Activated T-cell treated with anti-CD3 and anti-CD28 coated beads, Interleukin-2, amount 50 U/mL, for 72 hours (primary cell): Measurements from ENCODE around the gene FBXL14. TPM values are rescaled to one million over a fixed set of nuclear protein-coding genes. Genes with fewer than 3 reads are reported as not detected.

Source experiments
- ATAC-seq, 2 donors: fragments of 150-1000 bp; cut with Tn5 transposase; replicated peaks in 1 of 2; 2 replicates each; pipeline ENCODE4 v1.10.0; 2021; ENCODE audit warnings: moderate library complexity in 2 of 2, mild to moderate bottlenecking in 1 of 2
- DNase-seq, 2 donors: peaks; one replicate each; pipeline ENCODE4 v3.0.0; 2021 to 2022; ENCODE audit warnings: mixed read lengths in 1 of 2
- H3K27ac Mint-ChIP-seq: one replicate; pipeline ENCODE4 v1.8.0; 2022; ENCODE audit warnings: mild to moderate bottlenecking, moderate library complexity, mixed read lengths
- H3K27me3 Mint-ChIP-seq: one replicate; pipeline ENCODE4 v1.8.0; 2022; ENCODE audit warnings: low read depth, mixed read lengths
- H3K36me3 Mint-ChIP-seq, 2 donors: one replicate each; pipeline ENCODE4 v1.8.0; 2022; ENCODE audit warnings: mixed read lengths in 2 of 2, mild to moderate bottlenecking in 1 of 2; ENCODE audit not compliant: insufficient read depth in 2 of 2
- H3K4me1 Mint-ChIP-seq: one replicate; pipeline ENCODE4 v1.8.0; 2022; ENCODE audit warnings: low read depth, mixed read lengths
- H3K4me3 Mint-ChIP-seq, 2 donors: one replicate each; pipeline ENCODE4 v1.8.0; 2022; ENCODE audit warnings: mild to moderate bottlenecking in 2 of 2, mixed read lengths in 2 of 2, moderate library complexity in 2 of 2
- H3K9me3 Mint-ChIP-seq, 2 donors: one replicate each; pipeline ENCODE4 v1.8.0; 2022; ENCODE audit warnings: mixed read lengths in 2 of 2
- total RNA-seq, 2 donors: library from RNA; stranded (reverse); gene quantifications; one replicate each; pipeline ENCODE4 v1.2.3, GENCODE V29; 2022

The FBXL14 gene
- total RNA-seq, 2 donors from 2014 or later = 18.1 to 19.9 TPM

DNA sequence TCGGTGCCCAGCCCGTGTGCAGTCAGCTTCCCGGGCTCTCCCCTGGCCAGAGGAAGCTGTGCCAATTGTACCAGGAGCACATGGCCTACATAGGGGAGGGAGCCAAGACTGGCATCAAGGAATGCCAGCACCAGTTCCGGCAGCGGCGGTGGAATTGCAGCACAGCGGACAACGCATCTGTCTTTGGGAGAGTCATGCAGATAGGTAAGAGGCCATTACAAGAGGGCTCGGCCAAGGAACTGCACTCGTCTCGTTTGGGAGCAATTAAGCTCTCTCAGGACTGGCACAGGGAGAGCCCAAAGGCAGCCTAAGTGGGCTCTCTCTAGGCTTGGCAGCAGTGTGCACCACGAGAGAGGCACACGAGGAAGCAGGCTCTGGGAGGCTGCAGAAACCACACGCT is 38.3 kb upstream of the FBXL14 start:
- Mint-ChIP-seq H3K27ac (no peak overlapping the region), H3K4me3 (no peak overlapping the region), H3K4me1 (peaks cover 19% of the 10 kb centered on the region), H3K9me3 (no peaks in the 10 kb centered on the region), H3K27me3 (peaks cover 67% of the 10 kb centered on the region), H3K36me3 (no peaks in the 10 kb centered on the region)
- DNase-seq (no peak), ATAC-seq (no peak)

DNA sequence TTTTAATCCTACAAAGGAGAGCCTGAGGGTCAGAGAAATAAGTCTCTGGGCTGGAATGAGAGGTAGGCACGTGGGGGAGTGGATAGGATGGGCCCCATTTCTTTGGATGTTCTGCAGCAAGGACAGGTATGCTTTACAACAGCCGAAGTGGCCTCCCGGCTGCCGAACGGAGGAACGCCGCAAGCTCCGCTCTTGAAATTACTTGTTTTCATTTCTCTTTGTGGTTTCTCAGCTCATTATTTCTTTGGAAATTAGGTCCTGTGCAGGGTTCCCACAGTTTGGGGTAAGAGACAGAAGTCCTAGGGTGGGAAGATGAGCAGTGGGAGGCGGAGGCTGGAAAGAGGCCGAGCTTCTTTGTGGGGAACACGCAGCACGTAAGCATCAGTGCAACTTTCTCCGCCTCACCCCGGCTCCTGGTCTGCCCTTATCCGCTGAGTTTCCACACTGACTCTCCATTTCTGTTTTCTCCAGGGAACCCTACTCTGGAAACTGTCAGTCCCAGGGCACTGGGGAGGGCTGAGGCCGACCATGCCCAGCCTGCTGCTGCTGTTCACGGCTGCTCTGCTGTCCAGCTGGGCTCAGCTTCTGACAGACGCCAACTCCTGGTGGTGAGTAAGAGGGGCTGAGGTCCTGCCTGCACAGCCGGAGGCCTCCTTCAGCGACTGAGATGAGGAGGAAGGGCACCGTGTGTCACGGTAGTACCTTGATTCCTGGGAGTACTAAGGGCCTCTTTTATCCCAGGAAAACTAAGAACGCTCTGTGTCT is 36.6 kb upstream of the FBXL14 start:
- Mint-ChIP-seq H3K9me3 (no peaks in the 10 kb centered on the region), H3K36me3 (no peaks in the 10 kb centered on the region), H3K27ac (no peak overlapping the region), H3K27me3 (peaks cover 67% of the 10 kb centered on the region), H3K4me1 (peaks cover 19% of the 10 kb centered on the region), H3K4me3 (peak overlapping the region; percentile 56 to 62)
- DNase-seq (no peak), ATAC-seq (no peak)

DNA sequence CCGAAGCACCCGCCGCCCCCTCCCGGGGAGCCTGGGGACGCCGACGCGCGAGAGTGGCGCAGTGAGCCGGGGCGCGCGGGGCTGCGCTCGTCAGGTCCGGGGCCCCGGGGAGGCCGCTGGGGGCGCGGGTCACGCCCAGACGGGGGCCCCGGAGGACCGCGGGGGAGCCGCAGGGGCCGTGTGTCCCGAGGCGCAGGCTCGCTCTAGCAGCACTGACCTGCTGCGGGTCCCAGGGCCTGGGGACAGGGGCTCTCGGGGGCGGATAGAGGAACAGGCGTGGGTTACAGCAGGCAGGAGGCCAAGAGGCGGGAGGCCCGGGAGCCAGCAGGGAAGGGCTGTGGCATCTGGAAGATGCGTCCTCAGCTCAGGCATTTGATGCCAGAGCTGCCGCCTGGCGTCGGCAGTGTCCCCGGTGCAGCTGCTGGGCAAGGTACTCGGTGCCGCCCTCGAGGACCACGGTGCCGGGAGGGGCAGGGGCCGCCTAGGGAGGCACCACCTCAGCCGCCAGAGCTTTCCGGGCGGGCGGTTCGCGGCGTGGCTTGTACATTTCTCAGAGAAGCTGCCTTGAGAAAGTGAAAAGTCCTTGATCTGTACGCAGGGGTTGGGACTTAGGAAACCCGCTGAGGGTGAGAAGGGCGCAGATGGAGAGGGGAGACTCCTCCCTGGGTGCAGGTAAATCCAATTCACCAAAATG is 35.9 kb upstream of the FBXL14 start:
- DNase-seq = peak; percentile 39
- Mint-ChIP-seq H3K9me3 (no peaks in the 10 kb centered on the region), H3K4me3 (peak overlapping the region; percentile 56 to 62), H3K27ac (no peak overlapping the region), H3K27me3 (peaks cover 67% of the 10 kb centered on the region), H3K4me1 (peaks cover 19% of the 10 kb centered on the region), H3K36me3 (no peaks in the 10 kb centered on the region)
- peak; percentile 73 to 76 for ATAC-seq

DNA sequence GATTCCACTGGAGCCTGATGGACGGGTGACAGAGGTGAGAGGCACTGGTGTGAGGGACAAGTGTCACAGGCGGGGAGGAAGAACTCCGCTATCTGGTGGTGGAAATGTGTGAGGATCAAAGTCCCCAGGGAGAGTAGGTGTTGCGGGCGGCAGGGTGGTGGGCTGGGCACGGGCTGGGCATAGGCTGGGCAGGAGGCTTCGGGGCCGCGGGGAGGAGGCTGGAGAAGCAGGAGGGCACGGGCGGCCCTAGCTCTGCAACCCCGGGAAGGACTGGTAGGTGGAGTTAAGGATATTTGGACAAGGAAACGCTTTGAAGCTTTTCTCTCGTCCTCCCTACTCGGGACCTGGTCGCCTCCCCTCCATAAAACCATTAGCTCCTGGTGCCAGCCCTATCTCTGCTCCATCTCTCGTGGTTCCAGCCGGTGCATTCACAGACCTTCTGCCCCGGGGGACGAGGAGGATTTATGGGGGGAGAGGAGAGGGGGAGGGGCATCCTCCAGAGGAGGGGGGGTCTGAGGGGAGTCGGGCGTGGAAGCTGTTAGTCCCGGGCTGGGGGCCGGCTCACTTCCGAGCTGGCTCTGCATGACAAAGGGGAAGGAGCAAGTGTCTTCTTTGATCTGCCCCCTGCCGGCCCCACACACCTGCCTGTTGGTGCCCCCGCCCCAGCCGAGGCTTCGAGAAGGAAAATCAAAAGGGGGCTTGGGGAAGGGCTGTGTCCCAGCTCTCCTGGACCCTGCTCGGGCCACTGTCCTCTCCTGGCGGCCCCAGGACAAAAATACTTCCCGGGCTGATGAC is 35.2 kb upstream of the FBXL14 start:
- Mint-ChIP-seq H3K9me3 (no peaks in the 10 kb centered on the region), H3K36me3 (no peaks in the 10 kb centered on the region), H3K4me1 (peaks cover 19% of the 10 kb centered on the region), H3K27ac (no peak overlapping the region), H3K27me3 (peaks cover 60% of the 10 kb centered on the region), H3K4me3 (peak overlapping the region; percentile 56 to 62)
- DNase-seq = peak in 1 of 2 donors; percentile 25
- peak; percentile 43 to 50 for ATAC-seq

DNA sequence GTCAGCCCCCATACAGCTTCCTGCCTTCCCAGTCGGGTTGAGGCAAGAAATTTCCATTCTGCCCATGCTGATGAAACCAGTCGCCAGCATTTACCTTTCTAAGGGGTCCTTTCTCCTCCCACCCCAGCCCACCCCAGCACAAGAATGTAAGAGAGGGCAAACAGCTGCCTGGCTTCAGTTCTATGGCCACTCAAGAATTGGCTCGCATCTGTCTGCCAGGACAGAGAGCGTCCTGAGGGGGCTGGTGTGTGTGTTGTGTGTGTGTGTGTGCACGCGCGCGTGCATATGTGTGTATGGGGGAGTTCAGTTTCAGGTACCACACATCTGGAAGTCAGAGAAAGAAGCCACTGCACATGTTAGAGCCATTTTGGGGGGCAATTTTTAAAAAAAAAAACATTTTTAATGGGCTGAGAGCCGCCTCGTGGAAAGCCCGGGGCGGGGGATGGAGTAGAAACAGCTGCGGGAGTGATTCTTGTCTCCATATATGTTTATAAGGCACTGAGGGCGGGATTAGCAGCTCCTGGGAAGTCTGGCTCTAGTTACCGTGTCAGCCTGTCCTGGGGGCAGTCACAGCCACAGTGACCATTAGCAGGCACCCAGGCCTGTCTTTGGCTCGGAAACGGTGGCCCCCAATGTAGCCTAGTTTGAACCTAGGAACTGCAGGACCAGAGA is 34.4 kb upstream of the FBXL14 start, which contains the start of gene WNT5B:
Gene WNT5B, plus strand, starts transcription at position 566 of the 672 bp plus-strand sequence. CDS start 2,124 bp downstream, outside the sequence.
- Mint-ChIP-seq H3K27ac (no peak within 1 kb of the TSS), H3K9me3 (no peaks in the 10 kb centered on the region), H3K4me1 (peaks cover 19% of the 10 kb centered on the region), H3K4me3 (peak within 1 kb of the TSS; percentile 56 to 62), H3K36me3 (no peaks in the 10 kb centered on the region), H3K27me3 (peaks cover 53% of the 10 kb centered on the region)
- ATAC-seq (no peak), DNase-seq (no peak)

DNA sequence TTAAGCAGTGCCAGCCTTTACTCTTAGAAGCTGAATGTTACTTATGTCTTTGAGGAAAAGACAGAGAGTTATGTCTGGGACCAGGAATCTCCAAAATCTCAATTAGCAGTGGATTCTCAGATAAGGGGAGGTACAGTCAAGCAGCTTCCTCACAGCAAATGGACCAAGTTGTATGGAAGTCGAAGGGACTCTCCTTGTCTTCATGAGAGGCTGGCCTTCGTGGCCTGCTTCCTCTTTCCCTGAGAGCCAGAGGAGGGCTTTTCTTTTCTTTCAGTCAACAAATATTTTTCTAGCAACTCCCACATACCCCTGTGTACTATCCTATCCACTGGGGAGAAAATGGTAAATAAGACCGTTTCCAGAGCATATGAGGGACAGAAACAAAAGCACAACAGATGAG is 28.0 kb upstream of the FBXL14 start:
- no peaks in the 10 kb centered on the region for H3K36me3 Mint-ChIP-seq
- ATAC-seq = no peak
- no peak overlapping the region for H3K4me3 Mint-ChIP-seq

DNA sequence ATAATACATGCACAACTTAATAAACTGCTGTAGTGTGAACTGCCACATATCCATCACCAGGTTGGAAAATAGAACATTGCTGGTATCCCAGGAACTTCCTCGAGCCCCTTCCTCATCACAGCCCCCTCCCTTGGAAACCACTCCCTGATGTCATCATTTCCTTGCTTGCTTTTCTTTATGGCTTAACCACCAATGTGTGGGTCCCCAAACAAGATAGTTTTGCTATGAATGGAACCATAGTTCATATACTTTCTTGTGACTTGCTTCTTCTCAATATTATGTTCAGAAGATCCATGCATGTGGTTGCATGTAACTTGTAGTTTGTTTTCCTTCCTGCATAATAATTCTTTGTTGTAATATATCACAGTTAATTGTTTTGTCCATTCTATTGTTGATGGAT is 25.7 kb upstream of the FBXL14 start:
- Mint-ChIP-seq H3K36me3 (no peaks in the 10 kb centered on the region), H3K4me3 (peak overlapping the region in 1 of 2 donors; percentile 34), H3K27ac (no peak overlapping the region), H3K27me3 (peaks cover 20% of the 10 kb centered on the region), H3K9me3 (no peaks in the 10 kb centered on the region), H3K4me1 (peaks cover 40% of the 10 kb centered on the region)
- DNase-seq = no peak
- peak; percentile 55 to 59 for ATAC-seq

More for the DNA sequence above, 28.0 kb upstream of the FBXL14 start:
- Mint-ChIP-seq H3K4me1 (peaks cover 25% of the 10 kb centered on the region), H3K27ac (no peak overlapping the region), H3K9me3 (no peaks in the 10 kb centered on the region), H3K27me3 (peaks cover 16% of the 10 kb centered on the region)
- no peak for DNase-seq

DNA sequence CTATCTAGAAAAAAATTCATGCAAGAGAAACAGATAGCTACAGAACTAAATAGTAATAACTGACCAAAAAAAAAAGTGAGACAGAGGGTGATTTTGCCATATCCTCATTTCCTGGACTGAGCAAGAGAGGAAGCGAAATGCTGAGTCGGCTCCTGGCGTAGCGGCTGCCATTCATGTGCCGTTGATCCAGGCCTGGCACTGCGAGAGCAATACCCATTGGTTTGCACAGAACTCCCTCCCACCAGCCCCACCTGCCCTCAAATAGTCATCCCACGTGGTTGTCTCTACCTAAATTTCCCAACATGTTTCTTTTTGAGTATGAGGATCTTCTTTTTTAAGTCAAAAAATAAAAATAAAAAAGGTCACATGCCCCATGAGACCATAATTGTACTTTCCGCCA is 25.2 kb upstream of the FBXL14 start:
- H3K27ac Mint-ChIP-seq = no peak overlapping the region

DNA sequence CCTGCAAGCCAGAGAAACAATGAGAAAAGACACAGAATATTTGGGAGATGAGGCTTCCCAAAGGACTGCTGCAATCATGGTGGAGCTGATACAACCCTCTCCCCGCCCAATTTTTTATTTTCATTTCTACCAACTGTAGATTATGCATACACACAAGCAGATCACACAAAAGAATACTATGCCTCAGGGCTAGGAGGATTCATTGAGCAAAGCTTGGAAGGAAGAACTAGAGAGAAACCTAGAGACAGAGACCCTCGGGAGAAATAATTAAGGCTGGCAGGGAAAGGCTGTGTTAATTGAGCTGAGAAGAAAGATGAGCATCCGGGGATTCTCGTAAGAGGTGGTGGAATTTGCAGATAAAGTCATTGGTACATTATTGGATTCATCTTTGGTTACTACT is 24.8 kb upstream of the FBXL14 start:
- no peaks in the 10 kb centered on the region for H3K9me3 Mint-ChIP-seq
- ATAC-seq (no peak), DNase-seq (no peak)
- H3K27ac Mint-ChIP-seq = no peak overlapping the region
- peaks cover 20% of the 10 kb centered on the region for H3K27me3 Mint-ChIP-seq
- peak overlapping the region in 1 of 2 donors; percentile 4 for H3K4me3 Mint-ChIP-seq
- no peaks in the 10 kb centered on the region for H3K36me3 Mint-ChIP-seq
- H3K4me1 Mint-ChIP-seq = peaks cover 40% of the 10 kb centered on the region

More for the DNA sequence above, 25.2 kb upstream of the FBXL14 start:
- ATAC-seq = peak; percentile 60 to 85
- Mint-ChIP-seq H3K9me3 (no peaks in the 10 kb centered on the region), H3K4me3 (peak overlapping the region in 1 of 2 donors; percentile 4), H3K27me3 (peaks cover 20% of the 10 kb centered on the region), H3K36me3 (no peaks in the 10 kb centered on the region), H3K4me1 (peaks cover 40% of the 10 kb centered on the region)
- peak; percentile 23 to 46 for DNase-seq

DNA sequence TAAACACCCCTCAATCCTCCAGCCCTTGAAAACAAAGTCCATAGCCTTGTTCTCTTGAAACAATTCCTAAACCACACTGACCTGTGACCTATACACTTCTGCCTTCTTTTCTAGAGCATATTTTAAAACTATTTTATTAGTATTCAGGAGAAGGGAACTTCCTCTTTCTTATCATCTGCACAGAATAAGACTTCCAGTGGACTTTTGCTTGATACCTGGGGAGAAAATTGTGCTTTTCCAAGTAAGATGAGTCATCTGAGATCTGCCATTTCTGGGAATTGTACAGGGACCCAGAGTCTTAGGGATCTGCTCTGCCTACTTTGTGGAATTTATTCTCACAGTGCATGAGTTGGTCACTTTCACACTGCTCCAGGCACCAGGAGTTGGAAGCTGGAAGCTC is 24.1 kb upstream of the FBXL14 start:
- peaks cover 20% of the 10 kb centered on the region for H3K27me3 Mint-ChIP-seq
- no peaks in the 10 kb centered on the region for H3K36me3 Mint-ChIP-seq
- DNase-seq = no peak
- H3K4me3 Mint-ChIP-seq = no peak overlapping the region
- H3K27ac Mint-ChIP-seq = no peak overlapping the region
- peaks cover 40% of the 10 kb centered on the region for H3K4me1 Mint-ChIP-seq
- H3K9me3 Mint-ChIP-seq = no peaks in the 10 kb centered on the region
- ATAC-seq = no peak

DNA sequence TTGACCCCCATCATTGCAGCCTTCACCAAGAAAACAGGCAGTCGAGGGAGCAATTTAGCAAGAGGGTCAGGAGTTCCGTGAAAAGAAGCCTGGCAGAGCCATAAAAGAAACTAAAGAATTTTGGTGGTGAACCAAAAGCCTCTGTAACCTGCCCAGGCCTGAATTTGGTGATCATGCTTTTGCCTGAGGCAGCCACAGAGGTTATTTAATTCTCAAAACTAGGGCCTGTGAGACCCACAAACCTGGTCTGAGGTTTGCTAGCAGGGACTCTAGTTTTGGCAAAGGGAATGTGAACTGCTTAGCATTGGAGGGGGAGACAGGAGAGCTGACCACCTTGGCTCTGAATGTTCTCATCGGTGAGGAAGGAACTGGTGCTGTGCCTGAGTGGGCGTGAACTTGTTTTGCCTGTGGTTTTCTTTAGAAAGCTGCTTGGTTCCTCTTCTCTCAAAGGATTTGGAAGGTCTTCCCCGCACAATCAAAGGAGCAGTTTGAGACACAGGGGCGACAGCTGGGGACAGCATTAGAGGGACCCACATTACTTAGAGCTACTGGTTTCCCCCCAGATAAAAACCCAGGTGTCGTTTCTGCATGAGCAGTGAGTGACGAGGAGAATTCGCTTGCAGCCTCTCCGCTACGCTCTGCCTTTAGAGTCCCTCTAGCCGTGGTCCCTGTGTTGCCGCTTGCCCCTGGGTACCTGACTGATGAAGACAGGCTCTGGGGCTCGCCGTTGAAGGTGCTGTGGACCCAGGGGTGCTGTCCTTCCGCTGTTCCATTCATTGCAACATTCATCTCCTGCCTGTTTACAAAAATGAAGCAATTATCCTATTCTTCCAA is 22.1 kb upstream of the FBXL14 start:
- H3K9me3 Mint-ChIP-seq = no peaks in the 10 kb centered on the region
- ATAC-seq (peak in 1 of 2 donors; percentile 30), DNase-seq (no peak)
- no peak overlapping the region for H3K27ac Mint-ChIP-seq
- peak overlapping the region; percentile 18 to 53 for H3K4me3 Mint-ChIP-seq
- peaks cover 15% of the 10 kb centered on the region for H3K27me3 Mint-ChIP-seq
- peaks cover 36% of the 10 kb centered on the region for H3K4me1 Mint-ChIP-seq
- H3K36me3 Mint-ChIP-seq = no peaks in the 10 kb centered on the region

DNA sequence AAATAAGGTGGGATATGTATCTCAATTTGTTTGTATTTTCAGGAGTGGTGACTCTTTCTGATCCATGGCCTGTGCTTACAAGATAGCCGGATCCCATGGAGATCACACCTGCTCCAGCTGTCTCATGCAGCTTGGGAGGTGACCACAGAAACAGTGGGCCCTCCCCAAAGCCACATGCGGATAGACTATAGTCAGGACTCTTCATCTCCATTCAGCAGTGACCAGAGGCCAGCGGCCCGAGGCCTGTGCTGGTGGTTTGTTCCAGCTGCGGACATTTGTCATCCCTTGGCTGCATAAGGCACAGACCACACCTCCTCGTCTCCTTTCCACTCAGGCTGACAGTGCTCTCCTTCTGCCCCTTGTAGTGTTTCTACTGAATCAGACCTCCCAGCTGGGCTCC is 20.0 kb upstream of the FBXL14 start:
- Mint-ChIP-seq H3K9me3 (no peaks in the 10 kb centered on the region), H3K36me3 (no peaks in the 10 kb centered on the region), H3K27ac (no peak overlapping the region), H3K27me3 (peaks cover 15% of the 10 kb centered on the region), H3K4me1 (peaks cover 23% of the 10 kb centered on the region), H3K4me3 (no peak overlapping the region)
- no peak for ATAC-seq
- DNase-seq = no peak
